Left ventricle myocardium superior (tissue), 1 donor: ENCODE results near the gene HTR2B. TPM values are rescaled to one million over a fixed set of nuclear protein-coding genes. Genes with fewer than 3 reads are reported as not detected.
A peak's percentile ranks its signal among the peaks of the same experiment; 100 is the strongest.

Experiments used
- ATAC-seq: fragments of 200-7000 bp; cut with Tn5 transposase; one replicate; pipeline ENCODE4 v1.9.1; 2020; ENCODE audit warnings: mild to moderate bottlenecking, moderate library complexity
- DNase-seq: peaks from one replicate; pipeline ENCODE4 v3.0.0-alpha.2; 2020
- intact Hi-C: fragments of 100-400 bp; cut with micrococcal nuclease; formaldehyde crosslinking; loops from one replicate; pipeline ENCODE4 v1.11.0; 2022
- total RNA-seq: library from RNA; stranded (reverse); fragmentation: NEBNext Ultra II Directional; extraction: Animal tissue kit (Norgen Biotek cat#: 25700); gene quantifications from one replicate; pipeline ENCODE4 v1.2.1, GENCODE V29; 2021
- donor health status: DM: no; HTN: yes; CAD: no; lungs with severe emphysema.

The HTR2B gene
- total RNA-seq, 1 donor from 2014 or later = 0.50 TPM

DNA sequence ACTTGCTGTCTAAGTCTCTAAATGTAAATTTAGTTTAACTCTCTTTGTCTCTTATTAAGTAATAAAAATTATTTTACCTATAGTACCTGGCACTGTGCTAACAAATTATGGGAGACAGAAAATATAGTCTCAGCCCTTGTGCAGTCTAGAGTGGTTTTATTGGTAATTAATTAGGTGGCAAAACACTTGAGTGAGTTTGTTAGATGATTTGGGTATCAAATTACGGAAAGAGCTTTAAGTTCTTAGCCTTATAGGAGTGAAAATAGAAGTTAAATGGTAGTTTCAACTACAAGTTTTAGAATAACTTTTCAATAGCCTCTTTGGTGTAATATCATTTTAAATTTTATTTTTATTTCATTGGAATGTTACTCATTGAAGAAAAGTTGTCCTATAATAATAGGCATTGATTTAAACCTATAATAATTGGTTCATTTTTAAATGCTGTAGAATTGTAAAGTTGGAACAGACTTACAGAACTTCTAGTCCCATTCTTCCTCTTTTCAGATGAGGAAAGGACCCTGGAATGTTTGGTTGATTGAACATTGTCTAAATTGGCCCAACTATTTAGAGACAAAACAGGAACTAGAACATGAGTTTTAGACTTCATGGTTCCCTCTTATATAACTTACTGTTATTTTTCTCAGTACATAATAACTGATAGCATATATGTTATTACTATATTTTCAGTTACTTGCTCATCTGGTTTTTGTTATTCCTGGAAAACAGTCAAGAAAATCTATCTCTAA lies 10.2 kb upstream of the HTR2B start:
- DNase-seq (no peak), ATAC-seq (no peak)
- intact Hi-C loops = no loop called here

GRCh38 chr2:231133365-231134099 lies 8.7 kb upstream of the HTR2B start:
- ATAC-seq = no peak
- no peak for DNase-seq
- intact Hi-C loops = no loop called here

GRCh38 chr2:231132129-231132528 lies 7.3 kb upstream of the HTR2B start:
- no peak for ATAC-seq
- DNase-seq = no peak
- intact Hi-C loops = no loop called here

DNA sequence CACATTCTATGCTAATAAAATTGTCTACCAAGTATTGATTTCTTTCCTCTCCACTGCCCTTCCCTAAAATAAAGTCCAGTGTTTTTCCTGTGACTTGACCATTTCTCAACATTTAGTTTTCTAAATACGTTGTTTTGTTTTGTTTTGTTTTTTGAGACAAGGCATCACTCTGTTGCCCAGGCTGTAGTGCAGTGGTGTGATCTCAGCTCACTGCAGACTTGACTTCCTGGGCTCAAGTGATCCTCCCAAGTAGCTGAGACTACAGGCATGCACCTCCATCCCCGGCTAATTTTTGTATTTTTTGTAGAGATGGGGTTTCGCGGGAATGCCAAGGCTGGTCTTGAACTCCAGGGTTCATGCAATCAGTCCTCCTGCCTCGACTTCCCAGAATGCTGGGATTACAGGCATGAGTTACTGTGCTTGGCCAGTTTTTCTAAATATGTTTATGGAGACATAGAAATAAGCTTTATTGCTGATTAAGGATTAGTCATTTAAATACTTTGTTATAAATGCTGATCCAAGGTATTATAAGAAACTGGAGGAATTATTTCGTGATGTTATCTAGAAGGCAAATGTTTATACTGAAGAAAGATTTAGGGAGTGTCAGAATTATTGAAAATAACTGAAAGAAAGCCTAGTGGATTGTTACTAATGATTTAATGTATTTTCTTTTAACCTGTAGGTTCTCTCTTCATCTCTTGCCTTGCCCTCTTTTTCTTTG lies 5.7 kb upstream of the HTR2B start:
- DNase-seq (no peak), ATAC-seq (no peak)
- intact Hi-C loops = no loop called here

DNA sequence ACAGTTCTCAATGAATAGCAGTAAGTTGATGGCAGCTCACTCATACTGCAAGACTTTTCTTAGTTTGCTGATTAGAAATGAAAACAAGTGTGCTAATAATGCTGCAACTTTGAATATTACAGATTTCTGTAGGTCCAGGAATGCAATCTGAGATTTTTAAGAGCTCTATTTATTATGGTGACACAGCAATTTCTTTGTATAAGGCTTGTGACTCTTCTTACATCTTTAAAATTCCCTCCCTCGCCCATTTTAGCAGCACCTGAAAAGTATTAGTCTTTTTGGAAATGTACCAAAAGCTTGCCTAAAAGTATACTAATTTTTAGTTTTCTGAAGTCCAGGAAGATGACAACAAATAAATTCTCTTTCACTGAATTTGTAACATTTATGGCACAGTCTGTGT lies 4.4 kb upstream of the HTR2B start:
- intact Hi-C loops = no loop called here

GRCh38 chr2:231128541-231128940 lies 3.7 kb upstream of the HTR2B start:
- intact Hi-C loops = no loop called here
- DNase-seq (no peak), ATAC-seq (no peak)

More for the DNA sequence above, 4.4 kb upstream of the HTR2B start:
- ATAC-seq (no peak), DNase-seq (no peak)

GRCh38 chr2:231127936-231128335 lies 3.1 kb upstream of the HTR2B start:
- ATAC-seq (no peak), DNase-seq (no peak)
- intact Hi-C loops = no loop called here

DNA sequence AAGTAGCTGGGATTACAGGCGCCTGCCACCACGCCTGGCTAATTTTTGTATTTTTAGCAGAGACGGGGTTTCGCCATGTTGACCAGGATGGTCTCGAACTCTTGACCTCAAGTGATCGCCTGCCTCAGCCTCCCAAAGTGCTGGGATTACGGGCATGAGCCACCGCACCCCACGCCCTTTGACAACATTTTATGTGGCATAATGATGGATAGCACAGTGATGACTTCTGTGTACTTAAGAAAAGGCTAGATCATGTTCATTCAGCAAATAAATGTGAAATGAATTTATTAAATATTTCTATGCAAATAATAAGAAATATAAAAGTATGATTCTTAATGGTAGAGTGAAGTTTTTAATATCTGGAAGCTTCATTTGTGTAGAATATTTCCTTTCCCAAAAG lies 2.6 kb upstream of the HTR2B start:
- DNase-seq (no peak), ATAC-seq (no peak)
- intact Hi-C loops = no loop called here

GRCh38 chr2:231126123-231126522 lies 1.3 kb upstream of the HTR2B start:
- no peak for DNase-seq
- ATAC-seq = no peak
- intact Hi-C loops = no loop called here

DNA sequence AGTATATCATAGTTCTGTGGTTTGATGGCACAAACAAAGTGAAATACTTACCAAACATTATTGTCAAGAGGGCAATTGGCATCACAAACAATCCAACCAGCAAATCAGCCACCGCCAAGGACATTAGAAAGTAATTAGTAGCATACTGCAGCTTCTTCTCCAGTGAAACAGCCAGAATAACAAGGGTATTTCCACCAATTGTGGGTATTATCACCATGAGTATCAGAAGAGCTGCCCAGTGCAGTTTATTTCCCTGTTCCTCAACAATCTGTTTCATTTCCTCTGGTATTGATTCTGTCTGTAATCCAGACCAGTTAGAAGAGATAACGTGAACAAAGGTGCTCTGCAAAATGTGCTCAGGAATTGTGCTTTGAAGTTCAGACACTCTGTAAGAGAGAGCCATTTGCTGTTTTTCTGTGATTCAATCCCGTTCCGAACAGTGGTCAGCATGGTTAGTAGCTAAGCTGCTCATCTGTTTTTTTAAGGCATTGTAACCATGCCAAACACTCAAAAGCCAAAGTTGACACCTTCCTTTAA lies 1.4 kb downstream of the HTR2B start:
- intact Hi-C loops = no loop called here
- ATAC-seq (peak; percentile 53), DNase-seq (no peak)

DNA sequence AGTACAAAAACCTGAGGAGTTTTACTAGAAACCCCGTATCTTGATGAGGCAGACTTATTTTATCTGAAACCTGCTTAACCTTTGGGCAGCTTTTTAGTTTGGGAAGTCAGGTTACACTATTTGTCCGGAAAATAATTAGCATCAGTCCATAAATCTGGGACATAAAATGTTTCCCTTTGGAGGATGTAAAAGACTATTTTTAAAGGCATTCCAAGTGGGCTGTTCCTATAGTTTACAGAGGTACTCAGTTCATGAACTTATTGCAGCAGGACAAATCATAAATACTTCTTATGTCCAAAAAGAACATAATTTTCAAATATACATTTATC lies 6.3 kb downstream of the HTR2B start:
- DNase-seq (no peak), ATAC-seq (no peak)
- intact Hi-C loops = no loop called here

DNA sequence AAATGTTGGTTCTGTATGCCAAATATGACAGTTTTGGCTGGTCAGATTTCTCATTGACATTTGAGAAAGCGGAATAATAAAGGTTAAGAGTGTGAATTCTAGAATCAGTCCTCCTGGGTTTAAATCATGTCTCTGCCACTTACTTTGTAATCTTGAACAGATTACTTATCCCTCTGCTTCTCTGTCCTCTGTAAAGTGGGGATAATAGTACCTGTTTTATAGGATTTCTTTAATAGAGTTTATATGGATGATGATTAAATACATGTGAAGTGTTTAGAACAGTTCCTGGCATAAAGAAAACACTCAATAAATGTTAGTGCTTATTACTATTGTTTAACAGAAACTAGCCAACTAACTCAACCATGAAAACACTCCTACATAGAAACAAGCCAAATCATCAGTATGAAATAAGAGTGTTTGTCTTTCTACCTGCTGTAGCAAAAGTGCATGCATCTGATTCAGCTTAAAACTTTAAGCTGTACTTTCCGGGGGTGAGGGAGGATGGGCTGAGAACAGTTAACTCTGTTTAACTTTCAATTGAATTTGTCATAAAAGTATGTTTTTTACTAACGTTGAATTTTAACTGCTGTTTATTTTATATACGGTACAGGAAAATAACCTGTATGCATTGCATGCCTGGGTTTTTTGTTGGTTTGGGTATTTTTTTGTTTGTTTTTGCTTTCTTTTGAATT lies 6.8 kb downstream of the HTR2B start:
- intact Hi-C loops = no loop called here
- DNase-seq (no peak), ATAC-seq (no peak)

GRCh38 chr2:231117148-231117547 lies 7.7 kb downstream of the HTR2B start:
- DNase-seq = no peak
- no peak for ATAC-seq
- intact Hi-C loops = no loop called here

- ATAC-seq (no peak), DNase-seq (no peak)
- intact Hi-C loops = no loop called here
Observed at GRCh38 chr2:231115651-231116050, 9.2 kb downstream of the HTR2B start.

DNA sequence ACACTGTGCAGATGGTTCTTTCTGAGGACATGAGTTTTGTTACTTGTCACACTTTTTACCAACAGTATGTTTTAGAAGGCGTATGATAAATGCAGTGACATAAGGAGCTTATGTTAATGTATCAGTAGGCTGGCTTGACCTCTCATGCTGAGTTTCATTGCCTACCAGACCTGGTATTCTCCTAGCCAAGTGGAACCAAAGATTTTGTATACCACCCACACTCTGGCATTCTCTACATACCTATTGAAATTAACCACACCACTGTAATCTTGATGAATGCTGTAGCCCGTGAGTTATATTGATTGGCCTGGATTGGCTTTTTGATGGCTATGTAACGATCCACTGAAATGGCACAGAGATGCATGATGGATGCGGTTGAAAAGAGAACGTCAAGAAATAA lies 11.4 kb downstream of the HTR2B start:
- intact Hi-C loops = no loop called here
- ATAC-seq (no peak), DNase-seq (no peak)

DNA sequence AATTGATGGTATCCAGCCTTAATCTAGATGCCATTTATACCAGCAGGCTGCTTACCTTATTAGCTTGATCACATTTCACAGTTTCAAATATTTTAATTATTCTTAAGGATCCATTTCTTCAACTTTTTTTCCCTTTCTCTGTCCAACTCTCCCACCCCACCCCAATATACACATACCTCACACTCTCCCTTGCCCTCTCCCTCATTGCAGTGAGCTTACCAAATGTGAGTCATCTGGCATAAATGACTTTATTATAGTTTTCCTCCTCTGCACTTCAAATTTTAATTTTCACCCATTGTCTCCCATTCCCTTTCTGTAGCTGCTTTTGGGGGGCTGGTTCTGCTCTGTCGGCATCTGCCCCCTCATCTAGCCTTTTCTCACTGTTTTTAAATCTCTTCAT lies 12.9 kb downstream of the HTR2B start:
- ATAC-seq (no peak), DNase-seq (no peak)
- intact Hi-C loops = no loop called here

DNA sequence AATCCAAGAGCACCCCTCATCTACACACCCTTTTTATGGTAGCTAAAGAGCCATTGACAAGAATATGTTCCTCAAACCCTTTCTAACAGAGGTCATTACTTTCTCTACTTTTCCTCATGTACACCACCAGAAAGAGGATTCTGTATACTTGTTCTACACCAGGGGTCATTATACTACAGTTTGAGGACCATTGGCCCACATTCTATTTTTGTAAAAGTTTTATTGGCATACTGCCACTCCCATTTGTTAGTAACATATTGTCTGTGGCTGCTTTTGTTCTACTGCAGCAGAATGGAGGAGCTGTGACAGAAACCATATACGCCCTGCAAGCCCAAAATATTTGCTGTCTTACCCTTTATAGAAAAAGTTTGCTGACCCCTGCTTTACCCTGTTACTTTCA lies 14.3 kb downstream of the HTR2B start:
- ATAC-seq (peak; percentile 73), DNase-seq (no peak)
- intact Hi-C loops = no loop called here

- DNase-seq (peak; percentile 35), ATAC-seq (peak; percentile 80)
- intact Hi-C loops = loop anchor here (10.0 kb wide), 1 partner anchor 351 kb away; no protein-coding TSS in a partner anchor
Observed at GRCh38 chr2:231104115-231104713, 20.6 kb downstream of the HTR2B start.

- ATAC-seq = no peak
- intact Hi-C loops = loop anchor here (10.0 kb wide), 1 partner anchor 352 kb away; no protein-coding TSS in a partner anchor
- no peak for DNase-seq
Observed at GRCh38 chr2:231102772-231103171, 22.1 kb downstream of the HTR2B start.
